Suprapubic skin (tissue), 4 donors: ENCODE results near the gene ST3GAL3. TPM values are rescaled to one million over a fixed set of nuclear protein-coding genes. Genes with fewer than 3 reads are reported as not detected.
"Not testable (repeated sequence)": the region's sequence is repeated elsewhere in the genome, so short reads cannot be mapped to it uniquely, and the experiment has no call there.

Experiments
- DNase-seq, 2 donors: peaks; one replicate each; pipeline ENCODE4 v3.0.0-alpha.2; 2019; ENCODE audit warnings: low spot score in 2 of 2
- H3K27ac ChIP-seq: fragments of 200-600 bp; sonication (generic); one replicate; pipeline ENCODE4 v1.5.1; 2019
- H3K27me3 ChIP-seq: fragments of 200-600 bp; sonication (generic); one replicate; pipeline ENCODE4 v1.5.1; 2019
- H3K36me3 ChIP-seq: fragments of 200-600 bp; sonication (generic); one replicate; pipeline ENCODE4 v1.5.1; 2019
- H3K4me1 ChIP-seq: fragments of 200-600 bp; sonication (generic); one replicate; pipeline ENCODE4 v1.5.1; 2019
- H3K4me3 ChIP-seq: fragments of 200-600 bp; sonication (generic); one replicate; pipeline ENCODE4 v1.5.1; 2019; ENCODE audit warnings: mild to moderate bottlenecking
- H3K9me3 ChIP-seq: fragments of 200-600 bp; sonication (generic); one replicate; pipeline ENCODE4 v1.5.1; 2019
- EP300 ChIP-seq: sonication (generic); formaldehyde crosslinking; IDR thresholded peaks from one replicate; pipeline ENCODE4 v1.6.1; 2017; ENCODE audit warnings: antibody characterized with exemption
- POLR2A ChIP-seq, 2 donors: fragments of 450-650 bp; IDR thresholded peaks; one replicate each; pipeline ENCODE4 v1.6.1; 2017; ENCODE audit warnings: antibody characterized with exemption in 2 of 2, mild to moderate bottlenecking in 2 of 2, moderate library complexity in 2 of 2
- POLR2AphosphoS5 ChIP-seq, 3 donors: sonication (generic); formaldehyde crosslinking; IDR thresholded peaks; one replicate each; pipeline ENCODE4 v1.6.1; 2017; ENCODE audit warnings: antibody characterized with exemption in 3 of 3
- WGBS: methylation state at CpG from one replicate; pipeline ENCODE4 v1.1.5; 2018; 5-methylcytosine and 5-hydroxymethylcytosine counted together
- total RNA-seq, 4 donors: library from RNA; depleted of rRNA; stranded (reverse); fragments of >200 nt; gene quantifications; one replicate each; pipeline ENCODE4 v1.1.0, GENCODE V29; 2016
- TF ChIP-seq, protein P1 (sequence below), 2 donors: fragments of 200-600 bp in 1 of 2; fragments of 450-650 bp in 1 of 2; sonication (generic) in 1 of 2; IDR thresholded peaks; one replicate each; pipeline ENCODE4 v1.5.1; 2016 to 2019; ENCODE audit warnings: antibody characterized with exemption in 2 of 2, mild to moderate bottlenecking in 1 of 2, moderate library complexity in 1 of 2

The ST3GAL3 gene
- total RNA-seq, 4 donors from 2014 or later, result 6.3 to 21.0 (median 9.9) TPM

DNA sequence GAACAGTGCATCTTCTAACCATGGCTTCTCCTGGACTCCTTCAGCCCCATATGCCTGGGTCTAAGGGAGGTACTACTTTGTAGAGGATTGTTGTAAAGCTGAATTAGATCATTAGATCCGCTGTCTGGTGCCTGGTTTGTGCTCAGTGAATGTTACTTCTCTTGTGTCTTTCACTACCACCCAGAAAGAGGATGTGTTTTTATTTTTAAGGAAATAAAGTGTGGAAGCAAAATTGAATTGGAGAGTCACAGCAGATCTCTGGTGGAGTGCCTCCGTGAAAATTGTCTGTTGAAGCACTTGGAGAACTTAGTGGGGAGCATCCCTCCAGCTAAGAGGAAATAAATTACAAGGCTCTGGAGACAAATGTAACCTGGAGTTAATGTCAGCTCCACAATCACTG is 124.5 kb downstream of the ST3GAL3 start:
- H3K36me3 ChIP-seq, result no peaks in the 10 kb centered on the region

GRCh38 chr1:43832255-43832654 is 124.9 kb downstream of the ST3GAL3 start:
- TF ChIP-seq, protein P1, sequence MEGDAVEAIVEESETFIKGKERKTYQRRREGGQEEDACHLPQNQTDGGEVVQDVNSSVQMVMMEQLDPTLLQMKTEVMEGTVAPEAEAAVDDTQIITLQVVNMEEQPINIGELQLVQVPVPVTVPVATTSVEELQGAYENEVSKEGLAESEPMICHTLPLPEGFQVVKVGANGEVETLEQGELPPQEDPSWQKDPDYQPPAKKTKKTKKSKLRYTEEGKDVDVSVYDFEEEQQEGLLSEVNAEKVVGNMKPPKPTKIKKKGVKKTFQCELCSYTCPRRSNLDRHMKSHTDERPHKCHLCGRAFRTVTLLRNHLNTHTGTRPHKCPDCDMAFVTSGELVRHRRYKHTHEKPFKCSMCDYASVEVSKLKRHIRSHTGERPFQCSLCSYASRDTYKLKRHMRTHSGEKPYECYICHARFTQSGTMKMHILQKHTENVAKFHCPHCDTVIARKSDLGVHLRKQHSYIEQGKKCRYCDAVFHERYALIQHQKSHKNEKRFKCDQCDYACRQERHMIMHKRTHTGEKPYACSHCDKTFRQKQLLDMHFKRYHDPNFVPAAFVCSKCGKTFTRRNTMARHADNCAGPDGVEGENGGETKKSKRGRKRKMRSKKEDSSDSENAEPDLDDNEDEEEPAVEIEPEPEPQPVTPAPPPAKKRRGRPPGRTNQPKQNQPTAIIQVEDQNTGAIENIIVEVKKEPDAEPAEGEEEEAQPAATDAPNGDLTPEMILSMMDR (IDR thresholded peaks at IDR 0.05), result no peak
- TF ChIP-seq POLR2A (IDR thresholded peaks at IDR 0.05), result no peak
- no peak for TF ChIP-seq EP300
- TF ChIP-seq POLR2AphosphoS5 (IDR thresholded peaks at IDR 0.05), result no peak
- no peak overlapping the region for H3K4me3 ChIP-seq
- H3K4me1 ChIP-seq, result peaks cover 44% of the 10 kb centered on the region
- no peaks in the 10 kb centered on the region for H3K27me3 ChIP-seq
- no peak overlapping the region for H3K27ac ChIP-seq
- DNase-seq, result no peak
- H3K36me3 ChIP-seq, result no peaks in the 10 kb centered on the region
- WGBS, result 66% methylated on average over 3 of the region's 3 CpGs
- H3K9me3 ChIP-seq, result no peaks in the 10 kb centered on the region

More for the DNA sequence above, 124.5 kb downstream of the ST3GAL3 start:
- no peak for TF ChIP-seq POLR2A (IDR thresholded peaks at IDR 0.05)
- TF ChIP-seq, protein P1 (IDR thresholded peaks at IDR 0.05), result no peak
- TF ChIP-seq POLR2AphosphoS5 (IDR thresholded peaks at IDR 0.05), result no peak
- no peak for TF ChIP-seq EP300
- Histone ChIP-seq H3K4me3 (no peak overlapping the region), H3K4me1 (peaks cover 42% of the 10 kb centered on the region), H3K27me3 (no peaks in the 10 kb centered on the region), H3K9me3 (no peaks in the 10 kb centered on the region), H3K27ac (no peak overlapping the region)
- WGBS, result 87% methylated on average over 2 of the region's 2 CpGs
- DNase-seq, result no peak

- DNase-seq, result no peak
- Histone ChIP-seq H3K4me3 (no peak overlapping the region), H3K4me1 (peaks cover 44% of the 10 kb centered on the region), H3K27ac (no peak overlapping the region), H3K27me3 (no peaks in the 10 kb centered on the region), H3K9me3 (no peaks in the 10 kb centered on the region), H3K36me3 (no peaks in the 10 kb centered on the region)
- WGBS, result 78% methylated on average over 1 of the region's 1 CpG
- TF ChIP-seq POLR2AphosphoS5 (IDR thresholded peaks at IDR 0.05) (no peak), POLR2A (IDR thresholded peaks at IDR 0.05) (no peak), EP300 (no peak)
- TF ChIP-seq, protein P1 (IDR thresholded peaks at IDR 0.05), result no peak
These were observed 125.7 kb downstream of the ST3GAL3 start for GRCh38 chr1:43832998-43833397.

DNA sequence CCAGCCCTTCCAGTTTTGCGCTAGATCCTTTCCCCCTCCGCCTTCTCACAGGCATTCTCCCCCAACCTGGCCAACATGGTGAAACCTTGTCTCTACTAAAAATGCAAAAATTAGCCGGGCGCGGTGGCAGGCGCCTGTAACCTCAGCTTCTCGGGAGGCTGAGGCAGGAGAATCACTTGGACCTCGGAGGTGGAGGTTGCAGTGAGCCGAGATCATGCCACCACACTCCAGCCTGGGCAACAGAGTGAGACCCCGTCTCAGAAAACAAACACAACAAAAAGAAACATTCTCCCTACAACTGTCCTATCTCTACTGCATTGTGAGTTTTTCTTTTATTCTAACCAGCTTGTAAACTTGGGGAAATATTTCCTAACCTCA is 126.6 kb downstream of the ST3GAL3 start:
- not testable (repeated sequence) for H3K36me3 ChIP-seq, DNase-seq, H3K4me3 ChIP-seq, H3K27me3 ChIP-seq, H3K9me3 ChIP-seq
- H3K4me1 ChIP-seq, result peaks cover 44% of the 10 kb centered on the region
- WGBS, result 80% methylated on average over 10 of the region's 10 CpGs
- peak overlapping the region; percentile 72 for H3K27ac ChIP-seq

DNA sequence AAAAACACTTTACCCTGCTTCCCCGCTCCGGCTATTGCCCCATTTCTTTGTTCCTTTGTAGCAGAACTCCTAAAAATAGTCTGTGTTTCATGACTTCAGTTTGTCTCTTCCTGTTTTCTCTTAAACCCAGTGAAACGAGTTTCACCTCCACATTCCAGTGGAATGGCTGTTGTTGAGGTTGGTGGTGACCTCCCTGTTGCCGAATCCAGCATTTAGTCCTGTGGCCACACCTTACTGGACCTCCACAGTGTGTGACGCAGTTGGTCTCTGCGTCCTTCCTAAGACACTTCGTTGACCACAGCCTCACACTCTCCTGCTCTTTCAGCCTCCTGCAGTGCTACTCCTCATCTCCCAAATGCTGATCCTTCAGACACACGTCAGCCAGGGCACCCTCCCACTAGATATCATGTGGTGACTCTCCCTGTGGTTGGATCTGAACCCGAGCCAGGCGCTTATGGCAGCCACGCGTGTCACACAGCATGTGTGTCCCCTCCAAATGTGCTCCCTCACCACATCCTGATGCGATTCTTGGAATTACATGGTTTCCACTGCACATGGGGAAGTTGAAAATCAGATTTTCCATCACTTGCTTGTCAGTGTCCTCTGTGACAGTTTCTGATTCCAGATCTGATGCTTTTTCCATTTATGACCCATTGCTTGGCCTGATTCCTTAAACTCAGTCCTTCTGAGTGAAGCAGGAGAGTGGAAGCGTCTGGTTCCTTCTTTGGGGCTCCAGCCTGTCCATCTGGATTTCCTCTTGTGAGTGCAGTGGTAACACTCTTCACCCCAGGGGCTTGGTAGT is 127.1 kb downstream of the ST3GAL3 start:
- Histone ChIP-seq H3K9me3 (no peaks in the 10 kb centered on the region), H3K4me1 (peaks cover 44% of the 10 kb centered on the region), H3K27ac (peak overlapping the region; percentile 72), H3K27me3 (no peaks in the 10 kb centered on the region), H3K4me3 (no peak overlapping the region), H3K36me3 (no peaks in the 10 kb centered on the region)
- WGBS, result 65% methylated on average over 14 of the region's 14 CpGs
- DNase-seq, result no peak
- TF ChIP-seq POLR2A (IDR thresholded peaks at IDR 0.05), result no peak
- no peak for TF ChIP-seq POLR2AphosphoS5 (IDR thresholded peaks at IDR 0.05)
- TF ChIP-seq EP300, result no peak
- TF ChIP-seq, protein P1 (IDR thresholded peaks at IDR 0.05), result no peak
